D721Med (cell line): ENCODE measurements around the gene DENND6B.

Source experiments
- DNase-seq: peaks from one replicate; pipeline ENCODE4 v3.0.0; 2011; ENCODE audit warnings: low spot score; ENCODE audit not compliant: insufficient read length
- FAIRE-seq: peaks from 2 replicates; lab custom pipeline; 2011; peaks lifted over from hg19 to GRCh38; lab: Jason Lieb, UNC
- TF ChIP-seq, protein P1 (sequence below): IDR thresholded peaks from 2 replicates; pipeline ENCODE4 v1.5.1; 2012; ENCODE audit warnings: mild to moderate bottlenecking, control low read depth; ENCODE audit not compliant: insufficient read depth; ENCODE audit errors: missing control alignments

Gene DENND6B

DNA sequence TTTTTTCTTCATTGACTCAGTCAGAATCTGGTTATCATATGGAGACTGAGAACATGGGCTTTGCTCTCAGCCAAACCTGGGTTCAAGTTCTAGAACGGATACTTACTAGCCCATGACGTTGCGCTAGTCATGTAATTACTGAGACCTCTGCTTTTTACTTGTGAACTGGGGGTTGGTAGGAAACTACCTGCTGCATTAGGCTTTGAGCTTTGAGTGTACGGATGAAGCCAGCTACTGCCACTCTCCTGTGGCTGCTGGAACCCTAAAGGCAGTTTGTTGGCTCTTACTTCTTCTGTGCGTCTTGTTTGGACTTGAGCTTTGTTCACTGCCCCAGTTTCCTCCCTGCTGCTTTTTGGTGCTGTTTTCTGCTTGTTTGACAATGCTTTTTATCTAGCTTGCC lies 34.4 kb upstream of the DENND6B start:
- FAIRE-seq (no peak), DNase-seq (no peak)
- TF ChIP-seq, protein P1, sequence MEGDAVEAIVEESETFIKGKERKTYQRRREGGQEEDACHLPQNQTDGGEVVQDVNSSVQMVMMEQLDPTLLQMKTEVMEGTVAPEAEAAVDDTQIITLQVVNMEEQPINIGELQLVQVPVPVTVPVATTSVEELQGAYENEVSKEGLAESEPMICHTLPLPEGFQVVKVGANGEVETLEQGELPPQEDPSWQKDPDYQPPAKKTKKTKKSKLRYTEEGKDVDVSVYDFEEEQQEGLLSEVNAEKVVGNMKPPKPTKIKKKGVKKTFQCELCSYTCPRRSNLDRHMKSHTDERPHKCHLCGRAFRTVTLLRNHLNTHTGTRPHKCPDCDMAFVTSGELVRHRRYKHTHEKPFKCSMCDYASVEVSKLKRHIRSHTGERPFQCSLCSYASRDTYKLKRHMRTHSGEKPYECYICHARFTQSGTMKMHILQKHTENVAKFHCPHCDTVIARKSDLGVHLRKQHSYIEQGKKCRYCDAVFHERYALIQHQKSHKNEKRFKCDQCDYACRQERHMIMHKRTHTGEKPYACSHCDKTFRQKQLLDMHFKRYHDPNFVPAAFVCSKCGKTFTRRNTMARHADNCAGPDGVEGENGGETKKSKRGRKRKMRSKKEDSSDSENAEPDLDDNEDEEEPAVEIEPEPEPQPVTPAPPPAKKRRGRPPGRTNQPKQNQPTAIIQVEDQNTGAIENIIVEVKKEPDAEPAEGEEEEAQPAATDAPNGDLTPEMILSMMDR, result no peak

DNA sequence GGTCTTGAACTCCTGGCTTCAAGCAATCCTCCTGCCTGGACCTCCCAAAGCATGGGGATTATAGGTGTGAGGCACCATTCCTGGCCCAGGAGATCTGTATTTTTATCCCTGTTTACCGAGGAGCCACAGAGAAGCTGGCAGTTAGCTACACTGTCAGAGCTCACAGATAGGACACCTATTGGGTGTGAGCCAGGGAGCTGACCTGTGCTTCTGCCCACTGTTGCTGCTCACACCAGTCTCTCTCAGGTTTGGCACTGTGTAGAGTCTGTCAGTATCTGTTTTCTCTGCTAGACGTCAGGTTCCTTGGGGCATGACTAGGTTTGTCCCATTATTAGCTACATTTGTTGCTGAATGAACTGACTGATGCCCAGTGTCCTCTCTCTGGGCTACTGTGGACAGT lies 33.8 kb upstream of the DENND6B start:
- DNase-seq (no peak), FAIRE-seq (no peak)
- TF ChIP-seq, protein P1, result no peak

DNA sequence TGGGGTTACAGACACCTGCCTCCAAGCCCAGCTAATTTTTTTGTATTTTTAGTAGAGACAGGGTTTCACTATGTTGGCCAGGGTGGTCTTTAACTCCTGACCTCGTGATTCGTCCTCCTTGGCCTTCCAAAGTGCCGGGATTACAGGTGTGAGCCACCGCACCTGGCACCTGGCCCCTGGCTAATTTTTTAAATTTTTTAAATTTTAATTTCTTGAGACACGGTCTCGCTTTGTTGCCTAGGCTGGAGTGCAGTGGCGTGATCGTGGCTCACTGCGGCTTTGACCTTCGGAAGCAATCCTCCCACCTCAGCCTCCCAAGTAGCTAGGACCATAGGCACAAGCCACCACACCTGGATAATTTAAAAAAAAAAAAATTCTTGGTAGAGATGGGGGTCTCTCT lies 30.9 kb upstream of the DENND6B start:
- FAIRE-seq, result no peak
- DNase-seq, result no peak
- TF ChIP-seq, protein P1, result no peak

DNA sequence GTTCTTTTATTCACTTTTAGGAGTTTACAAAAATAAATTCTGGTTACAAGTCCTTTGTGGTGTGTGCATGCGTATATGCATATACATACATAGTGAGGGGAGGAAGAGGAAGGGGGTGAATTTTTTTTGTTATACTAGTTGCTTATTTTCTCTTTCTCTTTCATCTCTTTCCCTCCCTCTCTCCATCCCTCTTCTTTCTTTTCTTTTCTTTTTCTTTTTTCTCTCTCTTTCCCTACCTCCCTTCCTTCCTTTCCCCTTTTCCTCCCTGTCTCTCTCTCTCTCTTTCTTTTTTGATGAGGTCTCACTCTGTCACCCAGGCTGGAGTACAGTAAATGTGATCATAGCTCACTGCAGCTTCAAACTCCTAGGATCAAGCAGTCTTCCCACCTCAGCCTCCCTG lies 30.4 kb upstream of the DENND6B start:
- TF ChIP-seq, protein P1, result no peak
- DNase-seq (no peak), FAIRE-seq (no peak)

DNA sequence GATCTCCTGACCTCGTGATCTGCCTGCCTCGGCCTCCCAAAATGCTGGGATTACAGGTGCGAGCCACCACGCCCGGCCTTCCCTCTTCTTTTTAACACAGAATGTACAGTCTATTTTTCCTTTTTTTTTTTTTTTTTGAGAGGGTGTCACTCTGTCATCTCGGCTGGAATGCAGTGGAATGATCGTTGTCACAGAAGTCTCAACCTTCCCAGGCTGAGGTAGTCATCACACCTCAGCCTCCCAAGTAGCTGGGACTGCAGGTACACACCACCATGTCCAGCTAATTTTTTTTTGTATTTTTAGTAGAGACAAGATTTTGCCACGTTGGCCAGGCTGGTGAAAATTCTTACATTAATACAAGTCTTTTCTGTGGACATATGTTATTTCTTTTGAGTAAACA lies 29.4 kb upstream of the DENND6B start:
- FAIRE-seq, result no peak
- TF ChIP-seq, protein P1, result no peak
- no peak for DNase-seq

DNA sequence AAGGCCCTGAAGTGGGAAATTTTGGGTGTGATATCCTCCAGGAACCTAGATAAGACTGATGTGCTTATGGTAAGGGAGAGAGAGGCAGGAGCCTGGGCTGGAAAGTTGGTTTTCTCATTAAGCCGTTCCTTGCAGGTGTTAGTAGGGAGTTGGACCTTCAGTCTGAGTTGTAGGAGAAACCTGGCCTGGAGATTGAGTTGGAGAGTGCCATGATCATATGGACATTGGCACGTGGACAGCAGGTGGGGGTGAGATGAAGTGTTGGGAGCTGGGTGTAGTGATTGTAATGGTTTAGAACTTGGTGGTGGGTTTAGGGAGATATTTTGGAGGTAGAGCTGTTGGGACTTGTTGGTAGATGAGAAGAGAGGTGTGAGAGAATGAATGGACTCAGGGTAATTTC lies 21.2 kb upstream of the DENND6B start:
- FAIRE-seq (no peak), DNase-seq (no peak)
- TF ChIP-seq, protein P1, result no peak

DNA sequence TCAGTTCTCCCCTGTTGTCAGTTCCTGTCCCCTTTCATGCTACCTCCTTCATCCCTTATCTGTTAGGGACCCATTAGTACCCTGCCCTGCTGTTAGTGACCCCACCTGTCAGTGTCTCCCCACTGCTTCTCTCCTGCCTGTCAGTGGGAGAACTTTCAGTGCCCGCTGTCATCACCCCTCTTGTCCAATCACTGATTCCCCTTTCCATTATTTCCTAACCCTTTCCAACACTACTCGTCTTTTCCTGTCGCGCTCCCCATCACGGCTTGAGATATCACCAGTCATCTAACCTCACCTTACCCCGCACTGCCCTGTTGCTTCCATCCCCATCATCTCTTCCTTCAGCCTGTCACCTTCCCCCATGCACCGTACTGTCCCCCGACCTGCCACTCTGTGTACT lies 20.3 kb upstream of the DENND6B start:
- TF ChIP-seq, protein P1, result no peak
- FAIRE-seq (no peak), DNase-seq (no peak)
